SU-DHL-6 (cell line): ENCODE data around the gene RASGRP3.

Experiments used
- H2AFZ ChIP-seq: fragments of 200-600 bp; sonication (generic); 2 replicates; pipeline ENCODE4 v1.6.1; 2014; ENCODE audit warnings: low read depth, mild to moderate bottlenecking, moderate library complexity, mixed read lengths, antibody characterized with exemption, low read length; ENCODE audit not compliant: severe bottlenecking
- H3F3A ChIP-seq: fragments of 200-600 bp; shearing (Covaris generic); 2 replicates; pipeline ENCODE4 v1.6.0; 2016; ENCODE audit warnings: antibody characterized with exemption, mild to moderate bottlenecking; ENCODE audit not compliant: insufficient read depth
- H3K27ac ChIP-seq: fragments of 200-600 bp; sonication (generic); 2 replicates; pipeline ENCODE4 v1.5.1; 2016; ENCODE audit warnings: low read depth, mild to moderate bottlenecking, low read length, moderate library complexity, mixed read lengths
- H3K27me3 ChIP-seq: fragments of 200-600 bp; sonication (generic), shearing (Covaris generic); 2 replicates; pipeline ENCODE4 v1.6.0; 2014; ENCODE audit warnings: mild to moderate bottlenecking, low read length
- H3K36me3 ChIP-seq: fragments of 200-600 bp; sonication (generic); 2 replicates; pipeline ENCODE4 v1.6.1; 2014; ENCODE audit warnings: mild to moderate bottlenecking, low read length, mixed read lengths
- H3K4me2 ChIP-seq: fragments of 300-600, 200-600 bp; shearing (Covaris generic), sonication (generic); 2 replicates; pipeline ENCODE4 v1.6.0; 2014; ENCODE audit warnings: low read length, low read depth, mild to moderate bottlenecking; ENCODE audit not compliant: poor library complexity, severe bottlenecking
- H3K4me3 ChIP-seq: fragments of 200-600 bp; sonication (generic); 2 replicates; pipeline ENCODE4 v1.5.1; 2014; ENCODE audit warnings: antibody characterized with exemption, low read length, mild to moderate bottlenecking, mixed read lengths; ENCODE audit not compliant: insufficient read depth, poor library complexity, severe bottlenecking
- H3K79me2 ChIP-seq: fragments of 200-600 bp; sonication (generic); 2 replicates; pipeline ENCODE4 v1.6.1; 2014; ENCODE audit warnings: mild to moderate bottlenecking, low read length, moderate library complexity; ENCODE audit not compliant: insufficient read depth
- H3K9ac ChIP-seq: fragments of 200-600 bp; sonication (generic); 2 replicates; pipeline ENCODE4 v1.7.0; 2014; ENCODE audit warnings: mild to moderate bottlenecking, low read length
- H3K9me2 ChIP-seq: fragments of 200-600 bp; sonication (generic); replicated peaks from 2 replicates; pipeline ENCODE4 v1.6.1; 2014; ENCODE audit warnings: low read length; ENCODE audit not compliant: insufficient read depth
- H3K9me3 ChIP-seq: fragments of 200-600 bp; sonication (generic); 2 replicates; pipeline ENCODE4 v1.6.1; 2014; ENCODE audit warnings: low read length, mixed read lengths; ENCODE audit not compliant: insufficient read depth
- H4K20me1 ChIP-seq: fragments of 200-600 bp; sonication (generic); 2 replicates; pipeline ENCODE4 v1.6.1; 2014; ENCODE audit warnings: low read depth, mild to moderate bottlenecking, antibody characterized with exemption, low read length, moderate library complexity, mixed read lengths
- CTCF ChIP-seq: fragments of 200-600 bp; sonication (generic); IDR thresholded peaks from one replicate; pipeline ENCODE4 v1.5.1; 2017; ENCODE audit warnings: antibody characterized with exemption, mild to moderate bottlenecking, low read length, moderate library complexity; ENCODE audit not compliant: insufficient read depth, poor library complexity, severe bottlenecking
- EZH2phosphoT487 ChIP-seq: fragments of 200-600 bp; sonication (generic), shearing (Covaris generic); conservative IDR thresholded peaks from 2 replicates; pipeline ENCODE4 v1.6.1; 2018; ENCODE audit warnings: mild to moderate bottlenecking, antibody characterized with exemption, low read length, moderate library complexity, mixed read lengths

Gene RASGRP3

DNA sequence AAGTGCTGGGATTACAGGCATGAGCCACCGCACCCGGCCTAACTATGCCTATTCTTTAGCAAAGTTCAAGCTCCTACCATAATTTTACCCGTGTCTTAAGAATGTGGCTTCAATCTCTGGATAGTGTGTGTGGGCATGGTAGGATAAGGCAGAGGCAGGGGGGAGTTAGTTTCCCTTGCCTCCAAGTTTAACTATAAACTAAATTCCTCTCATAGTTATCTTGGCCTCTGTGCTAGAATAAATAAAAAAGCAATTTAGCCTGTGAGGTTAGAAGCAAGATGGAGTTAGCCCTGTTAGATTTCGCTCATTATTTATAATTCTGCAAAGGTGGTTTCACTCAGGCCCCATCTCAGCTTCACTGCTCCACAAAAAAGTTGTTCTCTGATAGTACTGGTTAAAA is 129.7 kb downstream of the RASGRP3 start:
- H3F3A ChIP-seq, result no peaks in the 10 kb centered on the region; the same call in 1 of the 2 replicates
- no peak overlapping the region for H2AFZ ChIP-seq
- no peak overlapping the region for H3K27ac ChIP-seq
- H4K20me1 ChIP-seq, result no peaks in the 10 kb centered on the region
- H3K79me2 ChIP-seq, result no peaks in the 10 kb centered on the region
- TF ChIP-seq CTCF (no peak), EZH2phosphoT487 (no peak)
- no peak overlapping the region for H3K9ac ChIP-seq
- no peaks in the 10 kb centered on the region for H3K36me3 ChIP-seq
- H3K9me2 ChIP-seq, result no peaks in the 10 kb centered on the region
- H3K4me3 ChIP-seq, result no peak overlapping the region
- no peaks in the 10 kb centered on the region for H3K27me3 ChIP-seq
- no peaks in the 10 kb centered on the region for H3K9me3 ChIP-seq
- H3K4me2 ChIP-seq, result no peak overlapping the region

GRCh38 chr2:33606622-33607021 is 130.2 kb downstream of the RASGRP3 start:
- H3F3A ChIP-seq, result no peaks in the 10 kb centered on the region
- H3K4me3 ChIP-seq, result no peak overlapping the region
- no peaks in the 10 kb centered on the region for H3K27me3 ChIP-seq
- H3K9me2 ChIP-seq, result no peaks in the 10 kb centered on the region
- no peak overlapping the region for H3K4me2 ChIP-seq
- H3K9ac ChIP-seq, result no peak overlapping the region
- no peaks in the 10 kb centered on the region for H4K20me1 ChIP-seq
- H3K27ac ChIP-seq, result no peak overlapping the region
- H3K36me3 ChIP-seq, result no peaks in the 10 kb centered on the region
- H2AFZ ChIP-seq, result no peak overlapping the region
- no peak for TF ChIP-seq EZH2phosphoT487
- H3K9me3 ChIP-seq, result no peaks in the 10 kb centered on the region
- no peaks in the 10 kb centered on the region for H3K79me2 ChIP-seq

DNA sequence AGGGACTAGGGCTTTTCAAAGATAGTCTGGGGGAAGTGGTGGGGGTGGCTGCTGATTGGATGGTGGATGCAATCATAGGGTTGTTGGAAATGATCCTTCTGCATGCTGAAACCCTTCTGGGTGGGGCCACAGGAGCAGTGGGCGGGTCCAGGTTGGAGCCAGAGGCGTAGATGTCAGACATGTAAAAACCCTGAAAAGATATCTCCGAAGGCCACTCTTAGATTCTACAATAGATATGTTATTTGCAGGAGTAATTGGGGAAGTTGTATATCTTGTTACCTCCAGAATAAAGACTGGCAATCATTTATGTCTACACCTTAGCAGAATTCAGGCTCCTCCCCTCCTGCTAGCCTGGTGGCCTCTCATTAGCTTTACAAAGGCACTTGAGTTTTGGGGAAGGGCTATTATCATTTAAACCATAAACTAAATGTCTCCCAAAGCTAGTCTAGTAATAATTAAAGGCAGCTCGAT is 130.8 kb downstream of the RASGRP3 start:
- no peak overlapping the region for H3K27ac ChIP-seq
- no peaks in the 10 kb centered on the region for H4K20me1 ChIP-seq
- no peak overlapping the region for H3K4me2 ChIP-seq
- no peaks in the 10 kb centered on the region for H3K9me3 ChIP-seq
- TF ChIP-seq EZH2phosphoT487 (no peak), CTCF (no peak)
- no peaks in the 10 kb centered on the region for H3F3A ChIP-seq
- H3K9me2 ChIP-seq, result no peaks in the 10 kb centered on the region
- no peak overlapping the region for H2AFZ ChIP-seq
- no peak overlapping the region for H3K4me3 ChIP-seq
- no peak overlapping the region for H3K9ac ChIP-seq
- H3K36me3 ChIP-seq, result no peaks in the 10 kb centered on the region
- no peaks in the 10 kb centered on the region for H3K27me3 ChIP-seq
- no peaks in the 10 kb centered on the region for H3K79me2 ChIP-seq

DNA sequence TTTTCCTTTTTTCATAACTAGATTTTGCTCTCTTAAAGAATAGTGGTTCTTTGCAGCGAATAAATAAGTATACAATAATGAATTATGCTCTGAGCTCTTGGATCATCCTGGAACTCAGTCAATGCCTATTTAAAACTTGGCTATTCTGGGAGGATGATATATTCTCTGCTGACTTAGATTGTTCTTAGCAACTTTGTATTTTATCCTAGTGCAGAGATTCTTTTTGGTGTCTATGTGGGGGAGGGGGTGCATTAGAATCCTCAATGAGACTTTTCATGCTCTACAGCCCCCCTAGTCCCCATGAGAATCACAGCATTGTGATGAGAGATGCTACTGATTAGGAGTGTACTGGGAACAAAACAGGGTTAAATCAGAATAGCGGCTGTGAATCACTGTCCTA is 131.5 kb downstream of the RASGRP3 start:
- H3K27me3 ChIP-seq, result no peaks in the 10 kb centered on the region
- no peak overlapping the region for H3K4me2 ChIP-seq
- no peaks in the 10 kb centered on the region for H4K20me1 ChIP-seq
- H3K36me3 ChIP-seq, result no peaks in the 10 kb centered on the region
- no peaks in the 10 kb centered on the region for H3F3A ChIP-seq
- no peaks in the 10 kb centered on the region for H3K79me2 ChIP-seq
- H2AFZ ChIP-seq, result no peak overlapping the region
- no peaks in the 10 kb centered on the region for H3K9me3 ChIP-seq
- no peak overlapping the region for H3K4me3 ChIP-seq
- H3K9ac ChIP-seq, result no peak overlapping the region
- H3K27ac ChIP-seq, result no peak overlapping the region
- TF ChIP-seq CTCF (no peak), EZH2phosphoT487 (no peak)
- H3K9me2 ChIP-seq, result no peaks in the 10 kb centered on the region
